CD4-positive, alpha-beta T cell (primary cell): ENCODE measurements around the gene PITPNC1. TPM values are rescaled to one million over a fixed set of nuclear protein-coding genes. Genes with fewer than 3 reads are reported as not detected.

Experiments
- ATAC-seq: fragments of 200-7000 bp; cut with Tn5 transposase; one replicate; pipeline ENCODE4 v1.10.0; 2022; ENCODE audit warnings: mild to moderate bottlenecking; ENCODE audit not compliant: poor library complexity
- CTCF ChIA-PET: fragments of 350-600 bp; sonication (Branson Sonifier 250); formaldehyde crosslinking; loops from one replicate; lab custom pipeline; 2021; ENCODE audit warnings: antibody characterized with exemption, inconsistent platforms; lab: Charles Lee
- POLR2A ChIA-PET: fragments of 350-600 bp; sonication (Branson Sonifier 250); formaldehyde crosslinking; loops from one replicate; lab custom pipeline; 2021; ENCODE audit warnings: antibody characterized with exemption, inconsistent platforms; lab: Charles Lee
- DNase-seq, 14 experiments: peaks; one replicate each; pipeline ENCODE4 v3.0.0-alpha.2; 2013 to 2020; ENCODE audit warnings: mixed read lengths in 2 of 14
- H3K27ac ChIP-seq, 2 donors: one replicate each; pipeline versions ENCODE4 v1.5.1 to v1.7.0; 2013; ENCODE audit warnings: low read length in 2 of 2, low read depth in 1 of 2, mild to moderate bottlenecking in 1 of 2
- H3K27me3 ChIP-seq, 2 experiments: 1 replicate in 1 of 2; 2 replicates in 1 of 2; pipeline versions ENCODE4 v1.6.1 to v1.7.0; 2013; ENCODE audit warnings: low read length in 2 of 2, control low read depth in 1 of 2, mild to moderate bottlenecking in 1 of 2, moderate library complexity in 1 of 2; ENCODE audit not compliant: insufficient read depth in 2 of 2, control insufficient read depth in 1 of 2
- H3K36me3 ChIP-seq: one replicate; pipeline ENCODE4 v1.6.1; 2013; ENCODE audit warnings: low read length, control low read depth; ENCODE audit not compliant: insufficient read depth
- H3K4me1 ChIP-seq: one replicate; pipeline ENCODE4 v1.6.1; 2013; ENCODE audit warnings: low read length, control low read depth; ENCODE audit not compliant: insufficient read depth
- H3K4me3 ChIP-seq: one replicate; pipeline ENCODE4 v1.5.1; 2013; ENCODE audit warnings: mild to moderate bottlenecking, low read length, moderate library complexity
- H3K9me3 ChIP-seq, 2 experiments: 1 replicate in 1 of 2; 2 replicates in 1 of 2; pipeline versions ENCODE4 v1.6.1 to v1.7.0; 2013; ENCODE audit warnings: low read length in 2 of 2, mild to moderate bottlenecking in 2 of 2, control low read depth in 1 of 2, moderate library complexity in 1 of 2; ENCODE audit not compliant: control insufficient read depth in 1 of 2, insufficient read depth in 1 of 2
- H3K27ac Mint-ChIP-seq: one replicate; pipeline ENCODE4 v1.8.0; 2020; ENCODE audit warnings: mixed read lengths
- H3K27me3 Mint-ChIP-seq: one replicate; pipeline ENCODE4 v1.8.0; 2021; ENCODE audit warnings: mixed read lengths
- H3K36me3 Mint-ChIP-seq: one replicate; pipeline ENCODE4 v1.8.0; 2021; ENCODE audit warnings: low read depth, mixed read lengths
- H3K4me1 Mint-ChIP-seq: one replicate; pipeline ENCODE4 v1.8.0; 2021; ENCODE audit warnings: low read depth, mixed read lengths
- H3K4me3 Mint-ChIP-seq: one replicate; pipeline ENCODE4 v1.8.0; 2020; ENCODE audit warnings: mild to moderate bottlenecking, mixed read lengths
- H3K9me3 Mint-ChIP-seq: one replicate; pipeline ENCODE4 v1.8.0; 2020; ENCODE audit warnings: mixed read lengths
- CTCF ChIP-seq: fragments of 200-600 bp; IDR thresholded peaks from one replicate; pipeline ENCODE4 v1.8.0; 2022; ENCODE audit warnings: antibody characterized with exemption, mild to moderate bottlenecking
- intact Hi-C, 2 experiments: fragments of 100-400 bp; cut with DNase I in 1 of 2; cut with micrococcal nuclease in 1 of 2; formaldehyde crosslinking; loops; one replicate each; pipeline versions ENCODE4 v1.15.1 to v1.9.0; 2023 to 2025; cut with DNase I, micrococcal nuclease
- total RNA-seq, 174 experiments: library from RNA in 2 of 174; stranded (reverse) in 2 of 174; gene quantifications; one replicate each; pipeline ENCODE4 v1.2.3 and lab custom pipeline; 2021 to 2026

The PITPNC1 gene
- total RNA-seq, 2 experiments from 2014 or later = 80.2 to 83.4 TPM

- no peak overlapping the region for H3K4me3 Mint-ChIP-seq
- intact Hi-C loops = no loop called here
- Histone ChIP-seq H3K27me3 (no peaks in the 10 kb centered on the region), H3K4me1 (no peaks in the 10 kb centered on the region), H3K27ac (no peak overlapping the region), H3K9me3 (no peaks in the 10 kb centered on the region), H3K4me3 (no peak overlapping the region), H3K36me3 (peaks cover 49% of the 10 kb centered on the region)
- ATAC-seq (no peak), DNase-seq (no peak)
- peaks cover 74% of the 10 kb centered on the region for H3K36me3 Mint-ChIP-seq
- TF ChIP-seq CTCF = no peak
- H3K27ac Mint-ChIP-seq = no peak overlapping the region
- H3K4me1 Mint-ChIP-seq = no peaks in the 10 kb centered on the region
- H3K9me3 Mint-ChIP-seq = no peaks in the 10 kb centered on the region
- CTCF ChIA-PET = no interaction called here
- POLR2A ChIA-PET = no interaction called here
- no peaks in the 10 kb centered on the region for H3K27me3 Mint-ChIP-seq
Observed at GRCh38 chr17:67672592-67673335, 295.7 kb downstream of the PITPNC1 start.

- Mint-ChIP-seq H3K27ac (peak overlapping the region; percentile 39), H3K4me3 (no peak overlapping the region), H3K9me3 (no peaks in the 10 kb centered on the region), H3K27me3 (no peaks in the 10 kb centered on the region), H3K36me3 (peaks cover 74% of the 10 kb centered on the region), H3K4me1 (peaks cover 12% of the 10 kb centered on the region)
- ChIA-PET CTCF (interaction anchor here (0.6 kb wide), 1 partner anchor 8 kb away, joined by 3 read pairs; no protein-coding TSS in a partner anchor), POLR2A (no interaction called here)
- Histone ChIP-seq H3K4me1 (no peaks in the 10 kb centered on the region), H3K27me3 (no peaks in the 10 kb centered on the region), H3K9me3 (no peaks in the 10 kb centered on the region), H3K27ac (no peak overlapping the region), H3K36me3 (peaks cover 50% of the 10 kb centered on the region), H3K4me3 (no peak overlapping the region)
- TF ChIP-seq CTCF = no peak
- intact Hi-C loops = no loop called here
- DNase-seq (no peak), ATAC-seq (no peak)
Observed at GRCh38 chr17:67675481-67675880, 298.4 kb downstream of the PITPNC1 start.

GRCh38 chr17:67676305-67676704 lies 299.2 kb downstream of the PITPNC1 start:
- Mint-ChIP-seq H3K36me3 (peaks cover 76% of the 10 kb centered on the region), H3K27ac (peak overlapping the region; percentile 53)
- POLR2A ChIA-PET = no interaction called here

More at GRCh38 chr17:67676305-67676704, 299.2 kb downstream of the PITPNC1 start:
- H3K27ac ChIP-seq = no peak overlapping the region
- Mint-ChIP-seq H3K27me3 (no peaks in the 10 kb centered on the region), H3K4me3 (no peak overlapping the region), H3K4me1 (peaks cover 18% of the 10 kb centered on the region), H3K9me3 (no peaks in the 10 kb centered on the region)
- ATAC-seq = no peak
- CTCF ChIA-PET = interaction anchor here (1.0 kb wide), 1 partner anchor 186 kb away, joined by 3 read pairs; no protein-coding TSS in a partner anchor
- no peak for DNase-seq
- peaks cover 50% of the 10 kb centered on the region for H3K36me3 ChIP-seq
- no peak overlapping the region for H3K4me3 ChIP-seq
- H3K4me1 ChIP-seq = no peaks in the 10 kb centered on the region
- TF ChIP-seq CTCF = no peak
- H3K9me3 ChIP-seq = no peaks in the 10 kb centered on the region
- intact Hi-C loops = no loop called here
- no peaks in the 10 kb centered on the region for H3K27me3 ChIP-seq
